Transverse colon (tissue), 4 donors: Measurements from ENCODE around the gene VAV2.

ENCODE experiments used
- POLR2AphosphoS5 ChIP-seq, 3 donors: sonication (generic); formaldehyde crosslinking; IDR thresholded peaks; one replicate each; pipeline ENCODE4 v1.6.1; 2016; ENCODE audit warnings: antibody characterized with exemption in 3 of 3
- TF ChIP-seq, protein P1 (sequence below), 5 experiments: fragments of 200-600 bp in 3 of 5; fragments of 450-650 bp in 2 of 5; sonication (generic) in 3 of 5; IDR thresholded peaks; 1 replicate in 2 of 5; 2 replicates in 3 of 5; pipeline ENCODE4 v1.5.1; 2016 to 2017; ENCODE audit warnings: antibody characterized with exemption in 5 of 5, inconsistent platforms in 3 of 5, mild to moderate bottlenecking in 2 of 5, moderate library complexity in 1 of 5

- no peak for TF ChIP-seq POLR2AphosphoS5 (IDR thresholded peaks at IDR 0.05)
- TF ChIP-seq, protein P1, sequence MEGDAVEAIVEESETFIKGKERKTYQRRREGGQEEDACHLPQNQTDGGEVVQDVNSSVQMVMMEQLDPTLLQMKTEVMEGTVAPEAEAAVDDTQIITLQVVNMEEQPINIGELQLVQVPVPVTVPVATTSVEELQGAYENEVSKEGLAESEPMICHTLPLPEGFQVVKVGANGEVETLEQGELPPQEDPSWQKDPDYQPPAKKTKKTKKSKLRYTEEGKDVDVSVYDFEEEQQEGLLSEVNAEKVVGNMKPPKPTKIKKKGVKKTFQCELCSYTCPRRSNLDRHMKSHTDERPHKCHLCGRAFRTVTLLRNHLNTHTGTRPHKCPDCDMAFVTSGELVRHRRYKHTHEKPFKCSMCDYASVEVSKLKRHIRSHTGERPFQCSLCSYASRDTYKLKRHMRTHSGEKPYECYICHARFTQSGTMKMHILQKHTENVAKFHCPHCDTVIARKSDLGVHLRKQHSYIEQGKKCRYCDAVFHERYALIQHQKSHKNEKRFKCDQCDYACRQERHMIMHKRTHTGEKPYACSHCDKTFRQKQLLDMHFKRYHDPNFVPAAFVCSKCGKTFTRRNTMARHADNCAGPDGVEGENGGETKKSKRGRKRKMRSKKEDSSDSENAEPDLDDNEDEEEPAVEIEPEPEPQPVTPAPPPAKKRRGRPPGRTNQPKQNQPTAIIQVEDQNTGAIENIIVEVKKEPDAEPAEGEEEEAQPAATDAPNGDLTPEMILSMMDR (IDR thresholded peaks at IDR 0.05): no peak
Measured at GRCh38 chr9:134026981-134027380, 34.9 kb upstream of the VAV2 start.
